ENCODE data around the gene CHSY3.

The CHSY3 gene

GRCh38 chr5:130112246-130112645, 208.0 kb downstream of the CHSY3 start:
- no peak overlapping the region for H3K4me3 ChIP-seq (ENCODE audit: low read depth, low read length)
- no peak for DNase-seq (ENCODE audit: low read depth)
- TF ChIP-seq MYC (IDR thresholded peaks at IDR 0.05; ENCODE audit: low read depth, low read length): no peak
- TF ChIP-seq CTCF (IDR thresholded peaks at IDR 0.05; ENCODE audit: low read depth, low read length): no peak
- no peak for TF ChIP-seq POLR2A (IDR thresholded peaks at IDR 0.05; ENCODE audit: extremely low read depth, insufficient read length)
- TF ChIP-seq MAX (IDR thresholded peaks at IDR 0.05; ENCODE audit: low read depth, low read length): no peak

GRCh38 chr5:130115686-130116085, 211.4 kb downstream of the CHSY3 start:
- TF ChIP-seq MYC (IDR thresholded peaks at IDR 0.05; ENCODE audit: low read depth, low read length): no peak
- no peak for TF ChIP-seq MAX (IDR thresholded peaks at IDR 0.05; ENCODE audit: low read depth, low read length)
- TF ChIP-seq CTCF (IDR thresholded peaks at IDR 0.05; ENCODE audit: low read depth, low read length): no peak
- H3K4me3 ChIP-seq (ENCODE audit: low read depth, low read length): no peak overlapping the region

GRCh38 chr5:130116462-130116861, 212.2 kb downstream of the CHSY3 start:
- TF ChIP-seq MAX (IDR thresholded peaks at IDR 0.05; ENCODE audit: low read depth, low read length): no peak
- no peak for TF ChIP-seq POLR2A (IDR thresholded peaks at IDR 0.05; ENCODE audit: extremely low read depth, insufficient read length)
- no peak for TF ChIP-seq CTCF (IDR thresholded peaks at IDR 0.05; ENCODE audit: low read depth, low read length)
- TF ChIP-seq MYC (IDR thresholded peaks at IDR 0.05; ENCODE audit: low read depth, low read length): no peak
- no peak for DNase-seq (ENCODE audit: low read depth)
- no peak overlapping the region for H3K4me3 ChIP-seq (ENCODE audit: low read depth, low read length)

More at GRCh38 chr5:130115686-130116085, 211.4 kb downstream of the CHSY3 start:
- no peak for DNase-seq (ENCODE audit: low read depth)

GRCh38 chr5:130116972-130117371, 212.7 kb downstream of the CHSY3 start:
- TF ChIP-seq POLR2A (IDR thresholded peaks at IDR 0.05; ENCODE audit: extremely low read depth, insufficient read length) (no peak), CTCF (IDR thresholded peaks at IDR 0.05; ENCODE audit: low read depth, low read length) (no peak), MAX (IDR thresholded peaks at IDR 0.05; ENCODE audit: low read depth, low read length) (no peak), MYC (IDR thresholded peaks at IDR 0.05; ENCODE audit: low read depth, low read length) (no peak)
- no peak overlapping the region for H3K4me3 ChIP-seq (ENCODE audit: low read depth, low read length)
- DNase-seq (ENCODE audit: low read depth): no peak

- H3K4me3 ChIP-seq (ENCODE audit: low read depth, low read length): no peak overlapping the region
- DNase-seq (ENCODE audit: low read depth): no peak
- no peak for TF ChIP-seq MAX (IDR thresholded peaks at IDR 0.05; ENCODE audit: low read depth, low read length)
- TF ChIP-seq MYC (IDR thresholded peaks at IDR 0.05; ENCODE audit: low read depth, low read length): no peak
- no peak for TF ChIP-seq CTCF (IDR thresholded peaks at IDR 0.05; ENCODE audit: low read depth, low read length)
- no peak for TF ChIP-seq POLR2A (IDR thresholded peaks at IDR 0.05; ENCODE audit: extremely low read depth, insufficient read length)
These were observed 222.5 kb downstream of the CHSY3 start for GRCh38 chr5:130126746-130127145.

GRCh38 chr5:130135506-130135905, 231.2 kb downstream of the CHSY3 start:
- DNase-seq (ENCODE audit: low read depth): no peak
- H3K4me3 ChIP-seq (ENCODE audit: low read depth, low read length): no peak overlapping the region
- TF ChIP-seq MAX (IDR thresholded peaks at IDR 0.05; ENCODE audit: low read depth, low read length): no peak
- TF ChIP-seq POLR2A (IDR thresholded peaks at IDR 0.05; ENCODE audit: extremely low read depth, insufficient read length): no peak
- TF ChIP-seq MYC (IDR thresholded peaks at IDR 0.05; ENCODE audit: low read depth, low read length): no peak
- no peak for TF ChIP-seq CTCF (IDR thresholded peaks at IDR 0.05; ENCODE audit: low read depth, low read length)

Measured in NB4 (cell line).